GM12801 (cell line): Measurements from ENCODE around the gene SLC25A24.

Experiments used
- CTCF ChIP-seq: IDR thresholded peaks from one replicate; pipeline ENCODE4 v1.5.1; 2011; ENCODE audit warnings: control low read depth; ENCODE audit not compliant: insufficient read length; ENCODE audit errors: extremely low read depth

The SLC25A24 gene

GRCh38 chr1:108117945-108118902, 81.9 kb downstream of the SLC25A24 start:
- no peak for TF ChIP-seq CTCF

- no peak for TF ChIP-seq CTCF
These were observed 82.9 kb downstream of the SLC25A24 start for GRCh38 chr1:108117237-108117636.

GRCh38 chr1:108114033-108114599, 86.0 kb downstream of the SLC25A24 start:
- TF ChIP-seq CTCF = no peak

- TF ChIP-seq CTCF = no peak
These were observed 86.6 kb downstream of the SLC25A24 start for GRCh38 chr1:108113496-108113895.

- no peak for TF ChIP-seq CTCF
These were observed 90.7 kb downstream of the SLC25A24 start for GRCh38 chr1:108109295-108109973.

GRCh38 chr1:108108119-108108518, 92.0 kb downstream of the SLC25A24 start:
- TF ChIP-seq CTCF = no peak

- TF ChIP-seq CTCF = no peak
These were observed 92.5 kb downstream of the SLC25A24 start for GRCh38 chr1:108107658-108108057.
